KMS-11 (cell line): Measurements from ENCODE around the gene DDI1.

Source experiments
- H2AFZ ChIP-seq: fragments of 200-600 bp; sonication (generic); 2 replicates; pipeline ENCODE4 v1.6.1; 2016; ENCODE audit warnings: antibody characterized with exemption, mixed run types, low read depth
- H3K27ac ChIP-seq: fragments of 200-600 bp; sonication (generic); 2 replicates; pipeline ENCODE4 v1.6.1; 2016; ENCODE audit warnings: mild to moderate bottlenecking, mixed run types
- H3K27me3 ChIP-seq: fragments of 200-600 bp; sonication (generic); 2 replicates; pipeline ENCODE4 v1.6.1; 2017; ENCODE audit warnings: mild to moderate bottlenecking, low read depth, mixed run types, moderate library complexity; ENCODE audit not compliant: insufficient read depth
- H3K36me3 ChIP-seq: fragments of 200-600 bp; sonication (generic); 2 replicates; pipeline ENCODE4 v1.6.1; 2017; ENCODE audit warnings: mild to moderate bottlenecking, mixed run types; ENCODE audit not compliant: insufficient read depth
- H3K4me1 ChIP-seq: fragments of 200-600 bp; sonication (generic); 2 replicates; pipeline ENCODE4 v1.6.1; 2016; ENCODE audit warnings: mild to moderate bottlenecking, low read depth, mixed run types; ENCODE audit not compliant: poor library complexity, severe bottlenecking
- H3K4me2 ChIP-seq: fragments of 200-600 bp; sonication (generic); 2 replicates; pipeline ENCODE4 v1.7.0; 2016; ENCODE audit warnings: mild to moderate bottlenecking, mixed run types
- H3K4me3 ChIP-seq: fragments of 200-600 bp; sonication (generic); IDR thresholded peaks from 2 replicates; pipeline ENCODE4 v1.6.1; 2017; ENCODE audit warnings: low read depth, low read length, mixed read lengths; ENCODE audit not compliant: insufficient read depth
- H3K79me2 ChIP-seq: fragments of 200-600 bp; sonication (generic); 2 replicates; pipeline ENCODE4 v1.6.1; 2016; ENCODE audit warnings: low read depth, mixed run types; ENCODE audit not compliant: insufficient read depth
- H3K9ac ChIP-seq: fragments of 200-600 bp; sonication (generic); 2 replicates; pipeline ENCODE4 v1.6.1; 2016; ENCODE audit warnings: mild to moderate bottlenecking, mixed run types
- H4K20me1 ChIP-seq: fragments of 200-600 bp; sonication (generic); 2 replicates; pipeline ENCODE4 v1.6.1; 2016; ENCODE audit warnings: mild to moderate bottlenecking, mixed run types; ENCODE audit not compliant: insufficient read depth
- TF ChIP-seq, protein P1 (sequence below): fragments of 200-600 bp; sonication (generic); conservative IDR thresholded peaks from 2 replicates; pipeline ENCODE4 v1.6.1; 2017; ENCODE audit warnings: low read depth, mild to moderate bottlenecking, antibody characterized with exemption, low read length, moderate library complexity, mixed read lengths

Gene DDI1

GRCh38 chr11:103994094-103994493 lies 42.3 kb upstream of the DDI1 start:
- Histone ChIP-seq H3K4me2 (no peak overlapping the region), H3K4me1 (no peaks in the 10 kb centered on the region)

GRCh38 chr11:103994518-103994917 lies 41.9 kb upstream of the DDI1 start:
- TF ChIP-seq, protein P1, sequence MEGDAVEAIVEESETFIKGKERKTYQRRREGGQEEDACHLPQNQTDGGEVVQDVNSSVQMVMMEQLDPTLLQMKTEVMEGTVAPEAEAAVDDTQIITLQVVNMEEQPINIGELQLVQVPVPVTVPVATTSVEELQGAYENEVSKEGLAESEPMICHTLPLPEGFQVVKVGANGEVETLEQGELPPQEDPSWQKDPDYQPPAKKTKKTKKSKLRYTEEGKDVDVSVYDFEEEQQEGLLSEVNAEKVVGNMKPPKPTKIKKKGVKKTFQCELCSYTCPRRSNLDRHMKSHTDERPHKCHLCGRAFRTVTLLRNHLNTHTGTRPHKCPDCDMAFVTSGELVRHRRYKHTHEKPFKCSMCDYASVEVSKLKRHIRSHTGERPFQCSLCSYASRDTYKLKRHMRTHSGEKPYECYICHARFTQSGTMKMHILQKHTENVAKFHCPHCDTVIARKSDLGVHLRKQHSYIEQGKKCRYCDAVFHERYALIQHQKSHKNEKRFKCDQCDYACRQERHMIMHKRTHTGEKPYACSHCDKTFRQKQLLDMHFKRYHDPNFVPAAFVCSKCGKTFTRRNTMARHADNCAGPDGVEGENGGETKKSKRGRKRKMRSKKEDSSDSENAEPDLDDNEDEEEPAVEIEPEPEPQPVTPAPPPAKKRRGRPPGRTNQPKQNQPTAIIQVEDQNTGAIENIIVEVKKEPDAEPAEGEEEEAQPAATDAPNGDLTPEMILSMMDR: no peak
- no peaks in the 10 kb centered on the region for H3K36me3 ChIP-seq
- H4K20me1 ChIP-seq: no peaks in the 10 kb centered on the region
- no peak overlapping the region for H3K27ac ChIP-seq
- no peak overlapping the region for H3K9ac ChIP-seq
- no peaks in the 10 kb centered on the region for H3K79me2 ChIP-seq
- no peaks in the 10 kb centered on the region for H3K4me1 ChIP-seq
- H3K4me2 ChIP-seq: no peak overlapping the region
- H3K27me3 ChIP-seq: no peaks in the 10 kb centered on the region
- H2AFZ ChIP-seq: no peak overlapping the region
- H3K4me3 ChIP-seq: no peak overlapping the region

More at GRCh38 chr11:103994094-103994493, 42.3 kb upstream of the DDI1 start:
- Histone ChIP-seq H4K20me1 (no peaks in the 10 kb centered on the region), H3K27me3 (no peaks in the 10 kb centered on the region), H3K9ac (no peak overlapping the region), H3K79me2 (no peaks in the 10 kb centered on the region), H2AFZ (no peak overlapping the region), H3K4me3 (no peak overlapping the region), H3K27ac (no peak overlapping the region), H3K36me3 (no peaks in the 10 kb centered on the region)
- TF ChIP-seq, protein P1: no peak

DNA sequence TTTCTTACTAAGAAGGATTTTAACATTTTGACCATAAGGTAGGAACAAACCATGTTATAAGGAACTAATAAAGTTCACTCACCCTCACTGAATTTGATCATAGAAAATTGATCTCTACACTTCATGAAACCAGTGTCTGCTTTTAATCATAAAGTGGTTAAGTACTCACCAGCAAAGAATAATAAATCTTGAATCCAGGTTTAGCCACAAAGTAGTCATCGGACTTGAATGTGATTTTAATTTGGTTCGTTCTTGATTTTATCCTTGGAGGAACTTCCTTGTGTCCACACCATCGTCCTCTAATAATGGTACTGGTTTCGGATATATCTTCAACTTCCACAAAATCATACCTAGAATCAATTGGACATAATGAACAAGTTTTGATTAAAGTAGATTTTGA lies 40.5 kb upstream of the DDI1 start:
- H3K36me3 ChIP-seq: no peaks in the 10 kb centered on the region
- H3K79me2 ChIP-seq: no peaks in the 10 kb centered on the region
- H3K4me3 ChIP-seq: no peak overlapping the region
- H3K27ac ChIP-seq: no peak overlapping the region
- H3K4me1 ChIP-seq: no peaks in the 10 kb centered on the region
- H3K27me3 ChIP-seq: no peaks in the 10 kb centered on the region
- H3K9ac ChIP-seq: no peak overlapping the region
- no peak overlapping the region for H3K4me2 ChIP-seq
- no peak overlapping the region for H2AFZ ChIP-seq
- no peaks in the 10 kb centered on the region for H4K20me1 ChIP-seq
- TF ChIP-seq, protein P1: no peak

GRCh38 chr11:103997082-103997481 lies 39.4 kb upstream of the DDI1 start:
- Histone ChIP-seq H2AFZ (no peak overlapping the region), H3K4me1 (no peaks in the 10 kb centered on the region), H3K4me3 (no peak overlapping the region), H4K20me1 (no peaks in the 10 kb centered on the region), H3K4me2 (no peak overlapping the region), H3K79me2 (no peaks in the 10 kb centered on the region), H3K27ac (no peak overlapping the region), H3K27me3 (no peaks in the 10 kb centered on the region), H3K36me3 (no peaks in the 10 kb centered on the region), H3K9ac (no peak overlapping the region)
- TF ChIP-seq, protein P1: no peak
